AG08396 (cell line): ENCODE data around the gene CEACAM3.
"Not testable (repeated sequence)": the region's sequence is repeated elsewhere in the genome, so short reads cannot be mapped to it uniquely, and the experiment has no call there.

Experiments
- DNase-seq: peaks from one replicate; pipeline ENCODE4 v3.0.0; 2012; ENCODE audit warnings: low spot score, mixed read lengths

CEACAM3 gene

DNA sequence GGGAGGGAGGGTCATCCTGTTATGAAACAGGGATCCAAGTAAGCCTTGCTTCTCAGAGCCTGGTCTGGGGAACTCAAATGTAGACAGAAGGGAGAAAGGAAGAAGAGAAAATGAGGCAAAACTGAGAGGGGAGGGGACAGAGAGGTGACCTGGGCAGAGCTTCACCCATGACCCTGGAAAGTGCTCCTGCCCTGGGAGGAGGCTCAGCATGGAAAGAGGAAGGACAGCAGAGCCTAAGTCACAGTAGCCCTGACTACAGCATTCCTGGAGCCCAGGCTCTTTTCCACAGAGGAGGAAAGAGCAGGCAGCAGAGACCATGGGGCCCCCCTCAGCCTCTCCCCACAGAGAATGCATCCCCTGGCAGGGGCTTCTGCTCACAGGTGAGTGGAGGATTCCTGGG, at the start of gene CEACAM3:
CEACAM3 (plus strand) TSS at position 226 of the 400 bp plus-strand sequence; CDS start at position 317, 91 bp downstream.
- DNase-seq = no peak

DNA sequence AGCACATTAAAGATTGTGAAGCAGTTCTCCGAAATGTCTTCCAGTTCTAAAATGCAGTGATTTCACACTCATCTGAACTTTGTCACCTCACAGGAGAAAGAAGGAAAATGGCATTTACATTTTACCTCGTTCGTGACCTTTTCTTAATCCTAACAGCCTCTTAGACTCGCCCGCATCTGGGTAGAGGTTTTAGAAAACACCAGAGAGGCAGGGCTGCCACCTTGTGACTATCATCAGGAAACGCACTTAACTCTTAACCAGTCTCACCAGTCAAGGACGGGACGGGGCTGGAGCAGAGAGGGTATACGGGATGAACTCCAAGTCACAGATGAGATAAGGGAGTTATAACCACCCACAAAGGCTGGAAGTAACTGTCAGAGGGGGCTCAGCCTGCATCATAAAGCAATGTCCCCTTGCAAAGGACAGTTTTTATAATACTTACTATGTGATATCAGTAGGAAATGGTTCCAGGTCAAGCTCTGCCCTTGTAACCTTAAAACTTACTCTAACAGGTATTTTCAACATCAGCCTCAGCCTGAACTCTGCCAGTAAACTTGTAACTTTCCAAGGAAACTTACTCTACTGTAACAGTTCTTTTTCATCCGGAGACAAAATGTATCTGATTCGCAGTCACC, 49.7 kb upstream of the CEACAM3 start:
- peak; percentile 46 for DNase-seq

DNA sequence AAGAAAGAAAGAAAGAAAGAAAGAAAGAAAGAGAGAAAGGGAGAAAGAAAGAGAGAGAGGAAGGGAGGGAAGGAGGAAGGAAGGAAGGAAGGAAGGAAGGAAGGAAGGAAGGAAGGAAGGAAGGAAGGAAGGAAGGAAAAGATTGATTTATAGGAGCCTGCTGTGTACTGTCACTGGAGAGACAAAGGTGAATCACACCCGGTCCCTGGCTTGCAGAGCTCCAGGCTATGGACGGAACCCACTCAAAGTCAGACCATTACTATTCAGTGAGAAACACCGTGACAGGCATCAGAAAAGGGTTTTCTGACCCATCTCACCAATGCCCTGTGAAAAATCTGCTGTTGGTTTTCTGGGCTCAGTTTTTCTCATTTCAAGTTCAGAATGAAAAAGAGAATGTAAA, 48.4 kb upstream of the CEACAM3 start:
- DNase-seq = no peak

DNA sequence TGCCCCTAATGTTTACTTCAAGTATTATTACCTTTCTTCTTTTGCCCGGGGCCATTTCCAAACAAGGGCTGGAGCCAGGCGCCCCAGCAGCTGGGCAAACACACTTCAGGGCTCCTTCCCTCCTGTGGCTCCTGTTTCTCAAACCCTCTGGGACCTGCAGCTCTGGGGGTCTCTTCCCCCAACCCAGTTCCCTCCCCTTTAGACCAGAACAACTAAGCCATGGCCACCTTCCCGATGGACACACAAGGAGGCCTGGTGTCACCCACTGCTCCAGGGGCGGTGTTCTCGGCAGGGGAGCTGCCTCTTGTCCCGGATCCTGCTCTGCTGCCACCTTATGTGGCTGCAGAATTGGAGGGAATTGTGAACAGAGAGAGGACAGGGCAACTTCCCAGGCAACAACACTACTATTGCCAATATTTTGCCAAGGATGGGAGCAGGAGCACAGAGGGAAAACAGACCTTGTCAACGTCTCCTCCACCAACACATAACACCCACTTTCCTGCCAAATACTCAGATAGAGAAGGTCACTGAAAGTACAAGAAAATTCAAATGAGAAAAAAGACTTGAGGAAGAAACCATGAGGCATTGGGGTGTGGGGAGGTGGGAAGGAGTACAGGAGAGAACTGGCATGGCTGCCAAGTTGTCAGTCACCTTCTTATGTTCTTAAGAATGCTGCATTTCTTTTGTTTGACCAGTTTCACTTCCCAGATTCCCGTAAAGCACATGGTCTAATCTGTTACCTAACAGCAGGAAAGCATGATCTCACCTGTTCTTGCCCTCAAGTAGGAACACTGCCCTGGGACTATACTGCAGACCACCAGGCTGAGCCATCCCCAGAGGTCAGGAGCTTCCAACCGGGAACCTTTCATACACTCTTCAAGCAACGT, 45.9 kb upstream of the CEACAM3 start:
- not testable (repeated sequence) for DNase-seq

DNA sequence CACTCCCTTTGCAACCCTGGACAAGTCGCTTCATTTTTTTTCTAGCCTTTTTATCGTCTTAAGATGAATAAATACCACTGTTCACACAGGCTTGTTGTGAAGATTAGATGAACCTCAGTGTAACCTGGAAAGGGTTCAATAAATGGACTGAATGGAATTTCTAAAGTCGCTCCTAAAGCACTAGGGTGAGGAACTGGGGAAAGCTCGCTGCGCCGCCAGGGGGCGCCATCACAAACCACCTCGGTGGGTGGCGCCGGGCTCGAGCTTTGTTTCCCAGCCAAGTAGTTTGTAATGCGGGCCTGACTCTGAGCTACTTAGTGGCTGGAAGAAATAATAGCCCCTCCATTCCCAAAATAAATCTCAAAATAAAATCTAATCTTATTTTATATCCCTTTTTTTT, 43.2 kb upstream of the CEACAM3 start:
- DNase-seq = peak; percentile 34

DNA sequence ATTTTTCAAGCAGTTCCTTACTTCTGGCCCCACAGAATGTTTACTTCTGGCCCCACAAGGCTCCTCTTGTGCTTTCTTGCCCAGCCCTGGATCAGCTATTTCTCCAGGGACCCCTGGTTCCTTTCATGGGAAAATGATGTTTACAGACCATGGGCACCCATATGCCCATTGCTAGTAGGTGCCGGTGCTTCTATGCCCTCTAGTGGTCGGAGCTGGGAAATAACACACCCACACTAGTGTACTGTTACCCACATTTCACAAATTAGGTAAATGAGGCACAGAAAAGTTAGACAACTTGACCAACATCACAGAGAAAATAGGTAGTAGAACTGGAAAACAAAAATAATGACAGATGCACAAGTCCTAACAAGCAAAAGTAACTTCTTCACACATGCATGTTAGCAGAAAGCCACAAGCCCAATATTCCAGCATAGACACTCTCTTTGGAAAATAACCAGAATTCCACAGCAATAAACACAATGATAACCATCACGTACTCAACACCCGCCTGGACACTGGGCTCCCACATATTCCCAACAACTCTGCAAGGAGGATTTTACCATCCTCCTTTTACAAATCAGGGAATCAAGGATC, 42.4 kb upstream of the CEACAM3 start:
- peak; percentile 17 for DNase-seq

DNA sequence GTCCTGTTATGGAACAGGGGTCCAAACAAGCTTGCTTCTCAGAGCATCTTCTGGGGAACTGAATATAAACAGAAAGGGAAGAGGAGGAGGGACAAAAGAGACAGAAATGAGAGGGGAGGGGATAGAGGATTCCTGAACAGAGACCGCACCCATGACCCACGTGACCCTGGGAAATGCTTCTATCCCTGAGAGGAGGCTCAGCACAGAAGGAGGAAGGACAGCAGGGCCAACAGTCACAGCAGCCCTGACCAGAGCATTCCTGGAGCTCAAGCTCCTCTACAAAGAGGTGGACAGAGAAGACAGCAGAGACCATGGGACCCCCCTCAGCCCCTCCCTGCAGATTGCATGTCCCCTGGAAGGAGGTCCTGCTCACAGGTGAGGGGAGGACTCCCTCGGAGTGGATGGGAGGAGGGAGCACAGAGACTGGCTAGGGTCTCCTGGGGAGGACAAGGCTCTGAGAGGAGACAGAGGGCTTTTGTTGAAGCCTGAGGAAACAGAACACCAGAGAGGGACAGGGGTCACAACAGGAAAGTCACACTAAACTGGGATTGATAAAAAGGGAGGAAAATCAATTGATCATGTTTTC, 41.0 kb upstream of the CEACAM3 start, which contains the start of gene CEACAM6:
CEACAM6 (plus strand) TSS at position 203 of the 586 bp plus-strand sequence; CDS start at position 312, 109 bp downstream.
- DNase-seq = no peak

DNA sequence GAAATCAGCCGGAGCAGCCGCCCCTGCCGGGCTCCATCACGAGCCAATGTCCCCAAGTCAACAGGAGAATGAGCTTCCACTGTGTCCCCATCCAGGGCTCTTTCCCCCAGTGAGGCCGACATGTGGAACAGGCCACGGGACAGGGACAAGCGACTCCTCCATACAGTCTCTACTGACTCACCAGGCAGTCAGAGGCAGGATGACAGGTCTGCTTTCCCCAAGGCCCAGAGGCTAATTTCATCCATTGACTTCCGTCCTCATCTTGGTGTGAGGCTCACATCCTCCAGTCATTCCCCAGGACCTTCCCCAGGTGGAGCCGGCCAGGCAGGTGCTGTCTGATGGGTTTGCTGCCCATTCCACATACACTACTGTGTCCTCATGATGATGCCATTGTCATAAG, 37.5 kb upstream of the CEACAM3 start:
- no peak for DNase-seq

DNA sequence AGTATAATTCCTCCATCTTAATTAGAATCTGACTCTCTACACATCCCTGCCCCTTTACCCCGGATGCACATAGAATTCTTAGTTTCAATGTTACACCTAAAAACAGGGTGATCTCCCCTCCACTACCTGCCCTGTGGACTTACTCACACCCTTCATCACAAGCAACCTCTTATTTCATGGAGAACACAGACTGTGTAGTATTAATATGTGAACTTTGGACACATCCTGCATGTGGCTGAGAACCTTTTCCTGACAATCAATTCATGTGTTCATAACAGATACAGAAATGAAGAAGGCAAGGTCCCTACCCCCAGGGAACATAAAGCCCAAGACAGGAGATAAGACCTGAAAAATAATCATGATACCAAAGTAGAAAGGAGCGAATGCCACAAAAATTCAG, 29.3 kb upstream of the CEACAM3 start:
- no peak for DNase-seq

DNA sequence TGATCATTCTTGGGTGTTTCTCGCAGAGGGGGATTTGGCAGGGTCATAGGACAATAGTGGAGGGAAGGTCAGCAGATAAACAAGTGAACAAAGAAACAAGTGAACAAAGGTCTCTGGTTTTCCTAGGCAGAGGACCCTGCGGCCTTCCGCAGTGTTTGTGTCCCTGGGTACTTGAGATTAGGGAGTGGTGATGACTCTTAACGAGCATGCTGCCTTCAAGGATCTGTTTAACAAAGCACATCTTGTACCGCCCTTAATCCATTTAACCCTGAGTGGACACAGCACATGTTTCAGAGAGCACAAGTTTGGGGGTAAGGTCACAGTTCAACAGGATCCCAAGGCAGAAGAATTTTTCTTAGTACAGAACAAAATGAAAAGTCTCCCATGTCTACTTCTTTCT, 28.3 kb upstream of the CEACAM3 start:
- DNase-seq = not testable (repeated sequence)

DNA sequence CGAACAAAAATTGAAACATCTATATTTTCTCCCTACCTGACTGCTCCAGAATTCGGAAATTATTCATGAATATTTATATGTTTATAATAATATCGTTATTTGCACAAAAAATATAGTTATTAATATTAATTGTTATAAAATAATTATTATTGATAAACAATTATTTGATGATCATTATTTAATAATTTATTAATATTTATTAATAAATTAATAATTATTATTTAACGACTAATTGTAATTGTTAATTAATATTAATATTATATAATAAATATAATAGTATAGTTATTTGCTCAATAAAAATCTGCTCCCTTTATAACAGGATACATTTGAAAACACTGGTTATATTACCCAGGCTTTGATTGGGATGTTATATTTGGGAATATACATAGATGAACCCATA, 26.8 kb upstream of the CEACAM3 start:
- no peak for DNase-seq

DNA sequence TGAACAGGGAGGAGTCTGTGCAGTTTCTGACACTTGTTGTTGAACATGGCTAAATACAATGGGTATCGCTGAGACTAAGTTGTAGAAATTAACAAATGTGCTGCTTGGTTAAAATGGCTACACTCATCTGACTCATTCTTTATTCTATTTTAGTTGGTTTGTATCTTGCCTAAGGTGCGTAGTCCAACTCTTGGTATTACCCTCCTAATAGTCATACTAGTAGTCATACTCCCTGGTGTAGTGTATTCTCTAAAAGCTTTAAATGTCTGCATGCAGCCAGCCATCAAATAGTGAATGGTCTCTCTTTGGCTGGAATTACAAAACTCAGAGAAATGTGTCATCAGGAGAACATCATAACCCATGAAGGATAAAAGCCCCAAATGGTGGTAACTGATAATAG, 25.0 kb upstream of the CEACAM3 start:
- DNase-seq = no peak

DNA sequence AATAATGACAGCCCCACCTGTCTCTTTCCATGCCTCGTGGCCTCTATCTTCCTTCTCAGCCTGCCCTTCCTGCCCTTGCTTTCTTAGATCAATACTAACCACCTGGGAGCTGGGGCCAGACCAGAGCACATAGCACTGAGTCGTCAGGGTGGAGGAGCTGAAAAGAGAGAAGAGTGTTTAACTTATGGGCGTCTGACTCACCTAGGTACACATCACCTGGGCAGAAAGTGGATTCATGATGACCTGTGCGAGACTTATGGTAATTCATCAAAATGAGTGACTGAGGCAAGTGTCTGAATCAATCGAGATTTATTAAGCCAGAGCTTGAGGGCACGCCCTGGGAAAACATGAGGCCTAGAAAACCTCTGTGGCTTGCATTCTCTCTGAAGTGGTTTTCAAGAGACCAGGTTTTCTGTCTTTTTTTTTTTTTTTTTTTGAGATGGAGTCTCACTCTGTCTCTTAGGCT, 21.8 kb upstream of the CEACAM3 start:
- DNase-seq = no peak

DNA sequence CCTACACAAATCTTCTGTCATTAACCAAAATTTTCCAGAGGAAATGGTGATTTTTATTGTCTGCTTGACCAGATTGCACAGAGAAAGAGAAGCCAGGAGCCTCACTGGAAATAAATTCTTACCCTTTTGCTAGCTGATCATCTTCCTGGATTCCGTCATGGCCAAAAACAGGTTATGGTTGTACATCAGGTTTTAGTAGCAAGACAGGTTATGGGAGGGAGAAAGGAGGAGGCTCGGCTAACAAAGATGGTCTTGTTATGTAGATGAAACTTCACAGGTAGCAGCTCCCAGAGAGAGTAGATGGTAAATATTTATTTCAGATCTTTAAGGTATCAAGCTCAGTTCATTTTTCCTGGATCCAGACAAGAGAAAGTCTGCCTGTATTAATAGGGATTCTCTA, 19.7 kb upstream of the CEACAM3 start:
- DNase-seq = no peak

DNA sequence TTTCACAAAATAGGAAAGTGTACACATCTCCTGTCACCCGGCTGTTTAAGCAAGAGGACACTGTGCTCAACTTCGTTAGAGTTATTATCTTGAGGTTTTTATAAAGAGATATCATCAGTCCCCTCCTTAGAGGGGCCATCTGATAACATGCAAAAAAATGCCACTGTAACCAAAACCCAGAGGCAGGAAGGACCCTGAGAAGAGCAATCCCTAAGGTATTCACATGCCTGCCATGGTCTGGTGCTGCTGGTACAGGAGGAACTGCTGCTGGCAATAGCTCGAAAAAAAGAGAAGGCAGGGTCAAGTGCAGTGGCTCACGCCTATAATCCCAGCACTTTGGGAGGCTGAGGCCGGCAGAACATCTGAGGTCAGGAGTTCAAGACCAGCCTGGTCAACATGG, 12.8 kb upstream of the CEACAM3 start:
- DNase-seq = no peak

DNA sequence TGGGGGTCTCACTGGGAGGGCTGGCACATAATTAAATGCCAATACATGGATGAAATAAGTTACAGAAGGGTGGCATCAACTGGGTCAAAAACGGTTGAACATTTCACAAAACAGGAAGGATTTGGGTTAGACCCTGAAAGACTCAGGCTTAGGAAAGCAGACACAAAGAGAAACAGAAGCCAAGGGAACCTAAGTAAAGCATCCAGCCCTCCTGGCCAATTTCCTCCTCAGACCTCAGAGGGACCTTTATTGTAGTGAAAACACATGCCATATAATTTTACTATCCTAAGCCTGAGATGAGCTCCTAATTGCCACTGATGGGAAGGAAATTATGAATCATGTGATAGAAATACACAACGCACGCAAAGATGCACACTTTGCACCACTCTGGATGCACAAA, 12.1 kb upstream of the CEACAM3 start:
- no peak for DNase-seq

DNA sequence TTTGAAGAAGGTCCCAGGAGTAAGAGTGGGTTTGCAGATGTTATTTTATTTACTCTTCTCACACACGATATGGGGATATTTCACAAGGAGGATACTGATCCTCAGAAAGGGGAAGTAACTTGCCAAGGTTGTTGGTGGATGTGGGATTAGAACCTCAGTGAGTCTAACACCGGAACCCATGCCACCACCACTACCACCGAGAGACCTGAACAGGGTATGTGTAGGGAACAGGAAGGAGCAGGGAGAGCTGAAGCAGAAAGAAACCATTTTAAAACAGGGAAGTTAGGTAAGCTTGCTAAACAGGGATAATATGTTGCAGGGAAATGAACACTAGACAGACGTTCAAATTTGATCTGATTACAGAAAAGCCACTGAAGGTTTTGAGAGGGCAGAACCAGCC, 11.6 kb upstream of the CEACAM3 start:
- DNase-seq = no peak

DNA sequence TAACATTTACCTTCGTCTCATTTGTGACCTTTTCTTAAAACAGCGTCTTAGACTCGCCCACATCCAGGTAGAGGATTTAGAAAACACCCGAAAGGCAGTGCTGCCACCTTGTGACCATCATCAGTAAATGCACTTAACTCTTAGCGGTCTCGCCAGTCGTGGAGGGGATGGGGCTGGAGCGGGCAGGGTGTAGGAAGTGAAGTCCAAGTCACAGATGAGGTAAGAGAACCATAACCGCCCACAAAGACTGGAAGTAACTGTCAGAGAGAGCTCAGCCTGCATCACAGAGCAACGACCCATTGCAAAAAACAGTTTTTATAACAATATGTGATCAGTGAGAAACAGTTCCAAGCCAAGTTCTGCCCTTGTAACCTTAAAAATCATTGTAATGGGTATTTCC, 10.7 kb upstream of the CEACAM3 start:
- DNase-seq = peak; percentile 72

DNA sequence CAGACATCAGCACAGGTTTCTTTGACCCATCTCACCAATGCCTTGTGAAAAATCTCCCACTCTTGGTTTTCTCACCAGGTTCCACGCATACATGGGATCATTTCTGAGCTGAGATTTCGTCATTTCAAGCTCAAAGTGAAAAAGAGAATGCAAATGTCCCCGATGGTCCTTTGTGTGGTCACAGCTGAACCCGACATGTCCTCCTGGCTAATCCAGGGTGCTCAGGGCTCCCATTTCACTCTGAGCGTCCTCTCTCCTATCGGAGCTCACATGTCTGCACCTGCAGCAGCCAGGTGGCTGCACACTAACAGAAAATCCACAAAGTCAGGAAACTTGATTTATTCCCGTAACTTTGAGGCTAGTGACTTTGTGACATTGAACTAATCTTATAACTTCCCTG, 9.3 kb upstream of the CEACAM3 start:
- DNase-seq = no peak

DNA sequence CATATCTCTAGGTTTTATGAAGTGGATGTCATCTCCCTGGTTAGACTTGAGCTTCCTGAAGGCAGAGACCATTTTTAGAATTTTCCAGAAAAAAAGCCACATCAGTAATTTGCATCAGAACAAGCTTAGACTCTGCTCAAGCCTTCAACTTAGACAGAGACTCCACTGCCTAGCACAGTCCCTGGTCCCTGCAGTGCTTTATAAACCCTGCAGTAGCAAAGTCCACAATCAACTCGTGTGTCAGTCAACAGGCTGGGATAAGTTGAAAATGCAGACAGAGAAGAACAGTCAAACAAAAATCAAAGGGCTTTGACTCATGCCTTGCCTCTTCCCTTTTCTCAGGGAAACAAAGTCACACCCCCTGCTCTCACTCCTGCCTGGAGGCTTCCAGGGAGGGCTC, 7.9 kb upstream of the CEACAM3 start:
- DNase-seq = not testable (repeated sequence)

DNA sequence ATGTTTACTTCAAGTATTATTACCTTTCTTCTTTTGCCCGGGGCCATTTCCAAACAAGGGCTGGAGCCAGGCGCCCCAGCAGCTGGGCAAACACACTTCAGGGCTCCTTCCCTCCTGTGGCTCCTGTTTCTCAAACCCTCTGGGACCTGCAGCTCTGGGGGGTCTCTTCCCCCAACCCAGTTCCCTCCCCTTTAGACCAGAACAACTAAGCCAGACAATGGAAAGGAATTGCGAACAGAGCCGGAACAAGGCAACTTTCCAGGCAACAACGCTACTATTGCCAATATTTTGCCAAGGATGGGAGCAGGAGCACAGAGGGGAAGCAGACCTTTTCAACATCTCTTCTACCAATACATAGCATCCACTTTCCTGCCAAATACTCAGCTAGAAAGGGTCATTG, 7.3 kb upstream of the CEACAM3 start:
- not testable (repeated sequence) for DNase-seq
